Activated CD4-positive, alpha-beta T cell treated with anti-CD3 and anti-CD28 coated beads for 1 hour (primary cell): Measurements from ENCODE around the gene SLC38A10.

Experiments
- DNase-seq: peaks from one replicate; pipeline ENCODE4 v3.0.0-alpha.2; 2020

The SLC38A10 gene

DNA sequence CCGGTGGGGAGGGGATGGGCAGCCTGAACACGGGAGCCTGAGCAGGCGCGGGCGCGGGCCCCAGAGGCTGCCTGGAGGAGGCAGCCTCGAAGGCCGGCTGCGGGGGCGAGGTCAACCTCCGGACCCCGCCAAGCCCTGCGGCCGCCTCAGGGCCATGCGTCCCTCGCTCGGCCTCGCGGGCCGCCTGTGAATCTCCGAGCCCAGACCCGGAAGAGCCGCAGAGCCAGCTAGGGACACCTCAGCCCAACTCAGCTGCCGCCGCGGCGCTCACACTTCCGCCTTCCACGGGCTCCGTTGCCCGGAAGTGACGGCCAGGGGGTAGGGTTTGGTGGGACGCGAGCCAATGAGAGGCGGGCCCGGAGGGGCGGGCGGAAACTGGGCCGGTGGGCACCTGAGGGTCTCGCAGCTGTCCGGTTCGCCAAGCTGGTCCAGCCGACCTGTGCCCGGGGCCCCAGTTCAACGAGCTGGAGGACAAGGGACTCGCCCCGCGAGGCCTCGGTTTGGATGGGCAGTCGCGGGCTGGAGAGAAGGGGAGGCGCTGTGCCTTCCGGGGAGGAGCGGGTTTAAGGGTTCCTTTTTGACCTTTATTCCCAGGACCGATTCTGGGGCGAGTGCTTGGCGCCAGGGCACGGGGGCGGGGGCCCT is at the start of gene SLC38A10:
Gene SLC38A10 (minus strand): TSS at position 277 of the 645 bp plus-strand sequence. CDS start 386 bp downstream, outside the sequence.
- DNase-seq: peak; percentile 84

DNA sequence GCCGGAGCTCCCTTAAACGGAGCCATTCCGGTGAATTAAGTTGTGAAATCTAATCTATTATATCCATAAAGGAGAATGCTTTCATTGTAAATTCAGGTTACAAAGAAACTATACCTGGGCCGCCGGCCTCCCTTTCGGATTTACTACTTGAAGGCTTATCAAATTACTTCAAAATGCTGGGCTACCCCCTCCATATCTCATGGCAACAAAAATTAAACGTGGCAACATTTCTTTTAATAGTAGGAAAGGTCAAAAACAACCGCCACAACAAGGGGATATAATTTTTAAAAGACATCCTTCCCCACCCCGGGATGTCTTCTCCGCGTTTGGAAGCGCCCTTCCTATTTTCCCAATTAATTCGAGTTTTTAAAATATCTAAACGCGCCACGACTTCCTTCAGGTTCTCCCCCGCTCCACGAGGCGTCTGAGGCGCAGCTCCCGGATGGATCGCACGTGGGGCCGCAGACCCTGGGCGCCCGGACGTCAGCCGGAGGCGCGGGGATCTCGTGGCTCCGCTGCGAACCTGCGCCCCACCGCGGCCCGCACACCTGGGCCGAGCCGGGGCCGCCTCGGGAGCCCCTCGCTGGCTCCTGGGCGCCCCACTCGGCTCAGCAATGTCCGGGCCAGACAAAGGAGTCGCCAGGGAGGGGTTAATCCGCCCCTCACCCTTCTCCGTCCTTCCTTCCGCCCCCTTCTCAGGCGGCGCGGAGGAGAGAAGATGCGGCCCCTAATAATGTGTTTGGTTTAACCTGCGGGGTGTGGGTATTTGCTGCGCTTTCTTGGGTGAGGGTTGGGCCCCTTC is 47.4 kb upstream of the SLC38A10 start:
- DNase-seq: no peak

DNA sequence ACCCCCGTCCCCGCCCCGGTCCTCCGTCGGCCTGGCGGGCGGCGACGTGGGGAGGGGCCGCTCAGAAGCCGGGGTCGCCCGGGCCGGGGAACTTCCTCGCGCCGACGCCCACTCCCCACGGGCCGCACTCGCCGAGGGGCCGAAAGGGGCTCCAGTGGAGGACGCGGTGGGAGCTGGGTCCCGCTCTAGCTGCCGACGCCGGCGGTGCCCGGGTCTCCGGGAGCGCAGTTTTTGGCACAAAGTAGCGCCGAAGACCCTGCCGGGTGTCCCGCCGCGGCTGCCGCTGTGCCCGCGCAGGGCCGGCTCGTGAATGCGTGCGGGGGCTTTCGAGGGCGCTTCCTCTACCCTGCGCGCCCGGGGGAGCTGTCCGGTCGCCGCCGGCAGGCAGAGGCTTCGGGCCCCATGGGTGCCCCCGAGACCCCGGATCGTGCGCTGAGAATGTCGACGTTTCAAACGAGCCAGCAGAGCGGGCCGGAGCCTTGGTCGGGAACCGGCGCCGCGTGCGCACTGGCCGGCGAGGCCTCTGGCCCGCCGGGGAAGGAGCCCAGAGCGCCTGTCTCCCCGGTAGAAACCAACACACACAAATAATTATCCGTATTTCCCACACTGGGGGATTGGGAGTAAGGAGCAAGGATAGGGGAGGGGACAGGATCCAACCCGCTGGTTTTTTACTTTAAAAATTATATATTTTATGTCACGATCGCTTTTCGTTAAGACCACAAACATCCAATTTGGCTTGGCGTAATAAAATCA is 46.6 kb upstream of the SLC38A10 start:
- no peak for DNase-seq

DNA sequence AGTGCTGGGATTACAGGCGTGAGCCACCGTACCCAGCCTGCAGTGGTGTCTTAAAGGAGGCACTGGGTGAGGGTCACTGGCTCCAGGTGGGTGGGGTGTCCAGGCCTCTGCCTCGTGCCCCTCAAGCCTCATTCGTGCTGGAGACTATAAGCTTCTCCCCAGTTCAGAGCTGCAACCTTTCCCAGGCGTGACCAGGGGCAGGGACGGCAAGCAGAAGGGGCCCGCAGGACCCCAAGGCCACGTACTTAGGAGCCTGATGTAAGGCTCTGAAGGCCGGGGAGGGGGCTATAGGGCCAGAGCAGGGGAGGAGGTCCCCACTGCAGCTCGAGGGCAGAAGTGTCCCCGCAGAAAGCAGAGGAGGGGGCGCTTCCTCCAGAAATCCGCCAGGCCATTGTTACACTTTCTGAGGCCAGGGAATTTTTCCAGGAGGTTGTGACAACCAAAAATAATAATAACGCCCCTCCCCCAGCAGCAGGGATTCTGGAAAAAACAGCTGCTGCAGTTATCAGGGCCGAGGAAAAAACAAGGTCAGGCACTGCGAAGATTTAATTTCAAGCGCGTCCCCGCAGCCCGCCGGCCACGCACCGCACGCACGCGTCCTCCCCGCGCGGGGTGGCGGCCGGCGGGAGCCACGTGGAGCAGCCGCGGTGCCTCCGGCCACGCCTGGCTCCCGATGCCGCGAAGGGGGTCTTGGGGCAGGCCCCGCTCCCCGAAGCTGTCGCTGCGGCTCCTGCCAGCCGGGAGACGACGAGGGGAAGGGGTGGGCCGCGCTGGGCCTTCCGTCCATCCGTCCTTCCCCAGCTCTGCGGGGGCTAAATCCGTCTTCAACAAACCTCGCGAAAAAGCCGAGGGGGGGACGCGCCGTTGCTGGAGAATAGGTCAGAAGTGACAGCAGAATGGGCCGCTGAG is 45.8 kb upstream of the SLC38A10 start:
- no peak for DNase-seq

DNA sequence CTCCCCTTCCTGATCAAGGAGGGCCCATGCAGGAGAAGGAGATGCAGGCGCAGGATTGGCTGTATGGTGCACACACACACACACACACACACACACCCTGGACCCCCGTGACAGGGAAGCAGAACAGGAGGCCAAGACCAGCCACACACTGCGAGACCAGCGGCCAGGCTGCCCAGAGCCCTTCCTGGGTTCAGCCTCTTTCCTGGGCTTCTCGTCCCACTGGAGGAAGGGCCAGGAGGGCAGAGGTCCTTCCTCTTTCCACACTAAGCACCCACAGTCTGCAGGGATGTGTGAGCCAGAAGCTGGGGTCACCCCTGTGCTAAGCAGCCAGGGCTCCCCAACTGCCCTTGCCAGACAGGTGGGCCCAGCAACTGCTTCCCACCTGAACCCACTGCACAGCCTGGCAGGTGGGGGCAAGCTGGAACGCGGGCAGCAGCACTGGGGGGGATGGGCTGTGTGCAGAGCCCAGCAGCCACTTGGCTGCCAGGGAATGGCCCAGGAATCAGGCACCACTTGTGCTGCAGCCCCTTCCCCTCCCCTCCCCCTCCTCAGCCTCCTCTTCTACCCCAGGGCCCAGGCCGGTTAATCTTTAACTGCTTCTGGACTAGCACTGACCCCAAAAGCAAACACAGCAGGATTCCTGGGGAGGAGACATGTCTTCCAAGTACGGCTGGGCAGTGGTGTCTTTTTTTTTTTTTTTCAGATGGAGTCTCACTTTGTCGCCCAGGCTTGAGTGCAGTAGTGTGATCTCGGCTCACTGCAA is 44.6 kb upstream of the SLC38A10 start:
- DNase-seq: no peak

DNA sequence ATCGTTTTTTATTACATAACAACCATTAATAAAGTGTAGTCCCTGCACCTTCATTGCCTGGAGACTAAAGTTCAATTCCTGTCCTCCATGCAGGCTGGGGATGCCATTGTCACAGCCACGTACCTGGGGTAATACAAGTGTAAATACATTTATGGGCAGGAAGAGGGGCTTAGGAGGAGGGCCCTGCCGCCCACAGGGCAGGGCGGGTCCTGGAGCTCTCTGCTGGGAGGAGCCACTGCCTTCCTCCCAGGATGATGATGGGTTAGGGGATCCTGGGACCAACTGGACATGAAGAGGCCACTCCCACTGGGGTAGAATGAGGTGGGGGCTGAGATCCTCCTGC is 44.1 kb upstream of the SLC38A10 start:
- DNase-seq: no peak

DNA sequence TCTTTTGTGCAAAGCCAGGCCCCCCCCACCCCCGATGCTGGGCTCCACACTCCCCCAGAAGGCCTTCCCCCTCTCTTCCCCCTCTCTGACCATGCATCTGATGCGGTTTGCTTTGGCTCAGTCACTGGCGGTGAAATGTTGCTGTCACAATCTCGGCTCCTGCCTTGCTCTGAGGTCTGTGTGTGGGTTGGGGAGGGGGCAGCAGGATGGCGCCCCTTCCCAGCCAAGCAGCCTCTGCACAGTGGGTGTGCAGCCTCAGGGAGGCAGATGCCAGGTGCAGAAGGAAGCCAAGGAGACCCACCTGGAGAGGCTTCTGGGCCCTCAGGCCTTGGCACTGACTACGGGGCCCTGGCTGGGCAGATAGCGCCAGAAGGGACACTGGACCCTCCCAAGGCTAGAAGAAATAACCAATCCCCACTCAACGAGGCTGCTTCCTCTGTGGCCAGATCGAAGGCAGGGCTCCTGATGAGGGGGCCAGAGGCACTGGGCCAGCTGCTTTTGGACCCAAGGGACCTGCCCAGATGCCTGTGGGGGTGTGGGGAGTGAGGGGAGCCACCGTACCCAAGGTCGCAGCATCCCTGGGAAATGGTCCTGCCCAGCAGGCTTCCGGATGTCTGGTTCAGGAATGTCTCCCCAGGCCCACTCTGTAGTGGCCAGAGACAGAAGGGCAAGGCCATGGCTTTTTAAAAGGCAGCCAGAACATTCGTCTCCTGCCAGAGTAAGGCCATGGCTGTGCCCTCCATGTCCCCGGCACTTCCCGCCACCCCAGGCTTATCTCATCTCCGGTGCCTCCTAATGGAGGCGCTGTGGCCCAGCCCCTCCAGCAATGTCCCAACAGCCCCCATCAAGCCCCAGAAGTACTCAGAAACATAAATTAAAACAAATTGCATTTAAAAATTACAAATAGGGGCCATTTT is 43.4 kb upstream of the SLC38A10 start:
- DNase-seq: no peak

DNA sequence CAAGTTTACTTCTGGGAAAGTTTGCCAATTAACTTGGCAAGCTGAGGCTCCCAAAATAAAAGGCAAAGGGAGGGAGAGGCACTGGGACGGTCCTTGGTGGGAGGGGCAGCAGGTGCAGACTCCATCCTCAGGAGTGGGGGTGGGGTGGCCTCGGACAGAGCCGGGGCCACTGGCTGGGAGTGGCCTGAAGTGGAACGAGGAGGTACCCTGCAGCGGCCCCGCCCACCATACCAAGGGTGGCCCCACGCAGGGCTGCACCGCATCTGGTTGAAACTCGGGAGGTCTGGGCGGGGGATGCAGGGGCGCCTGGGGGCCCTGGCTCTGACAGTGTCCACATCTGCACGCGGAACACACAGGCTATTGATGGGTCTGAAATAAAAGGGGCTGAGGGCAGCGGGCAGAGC is 42.4 kb upstream of the SLC38A10 start:
- DNase-seq: no peak

DNA sequence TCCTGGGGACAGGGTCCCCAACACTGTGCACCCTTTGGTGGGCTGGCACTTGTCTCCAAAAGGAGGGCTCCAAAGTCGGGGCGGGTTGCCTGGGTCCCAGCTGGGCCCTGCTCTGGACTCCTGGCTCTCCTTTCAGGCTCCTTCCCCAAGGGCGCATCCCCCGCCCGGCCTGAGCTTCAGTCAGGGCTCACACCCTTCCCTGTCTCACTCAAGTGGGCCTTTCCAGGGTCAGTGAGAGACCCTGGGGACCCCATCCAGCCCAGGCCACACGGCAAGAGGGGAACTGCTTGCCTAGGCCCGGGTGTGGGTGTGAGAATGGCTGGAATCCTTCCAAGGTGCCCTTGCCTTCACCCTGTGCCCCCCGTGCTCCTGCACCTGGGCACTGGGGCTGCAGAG is 41.8 kb upstream of the SLC38A10 start:
- no peak for DNase-seq

DNA sequence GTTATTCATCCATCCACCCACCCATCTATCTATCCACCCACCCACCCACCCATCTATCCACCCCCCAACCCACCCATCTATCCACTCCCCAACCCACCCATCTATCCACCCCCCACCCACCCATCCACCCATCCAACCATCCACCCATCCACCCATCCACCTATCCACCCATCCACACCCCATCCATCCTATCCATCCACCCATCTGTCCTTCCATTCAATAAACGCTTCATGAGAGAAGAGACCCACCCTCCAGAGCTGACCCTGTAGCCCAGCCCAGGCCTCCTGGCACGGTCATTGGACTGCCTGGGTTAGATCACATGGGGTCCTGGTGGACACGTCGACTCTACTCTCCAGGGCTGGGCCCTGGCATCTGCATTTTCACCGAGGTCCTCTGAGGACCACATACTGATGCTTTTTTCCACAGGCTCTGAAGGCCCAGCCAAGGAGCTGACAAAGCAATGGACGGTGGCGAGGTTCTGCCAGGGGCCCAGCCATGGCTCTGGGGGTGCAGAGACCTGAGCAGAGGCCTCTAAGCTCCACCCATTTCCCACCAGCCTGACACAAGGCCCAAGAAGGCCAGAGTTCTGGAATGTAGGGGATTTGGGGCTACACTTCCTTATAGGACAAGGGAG is 41.3 kb upstream of the SLC38A10 start:
- DNase-seq: no peak

DNA sequence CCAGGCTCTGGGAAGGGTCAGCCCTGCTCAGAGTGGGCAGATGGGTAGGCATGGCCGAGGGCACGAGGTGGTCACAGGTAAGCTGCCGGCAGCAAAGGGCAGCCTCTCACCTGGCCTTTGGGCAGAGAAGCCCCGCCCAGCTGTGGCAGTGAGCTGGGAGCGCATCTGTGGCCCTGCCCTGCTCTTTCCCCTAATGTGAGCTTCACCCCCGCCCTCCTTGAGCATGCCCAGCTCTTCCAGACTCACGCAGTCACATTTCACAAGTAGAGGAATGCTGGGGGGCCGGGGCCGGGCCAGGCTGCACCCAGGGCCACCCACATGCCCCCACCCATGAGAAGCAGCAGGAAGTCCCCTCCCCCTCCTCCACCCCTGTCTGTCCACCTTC is 40.7 kb upstream of the SLC38A10 start:
- no peak for DNase-seq

DNA sequence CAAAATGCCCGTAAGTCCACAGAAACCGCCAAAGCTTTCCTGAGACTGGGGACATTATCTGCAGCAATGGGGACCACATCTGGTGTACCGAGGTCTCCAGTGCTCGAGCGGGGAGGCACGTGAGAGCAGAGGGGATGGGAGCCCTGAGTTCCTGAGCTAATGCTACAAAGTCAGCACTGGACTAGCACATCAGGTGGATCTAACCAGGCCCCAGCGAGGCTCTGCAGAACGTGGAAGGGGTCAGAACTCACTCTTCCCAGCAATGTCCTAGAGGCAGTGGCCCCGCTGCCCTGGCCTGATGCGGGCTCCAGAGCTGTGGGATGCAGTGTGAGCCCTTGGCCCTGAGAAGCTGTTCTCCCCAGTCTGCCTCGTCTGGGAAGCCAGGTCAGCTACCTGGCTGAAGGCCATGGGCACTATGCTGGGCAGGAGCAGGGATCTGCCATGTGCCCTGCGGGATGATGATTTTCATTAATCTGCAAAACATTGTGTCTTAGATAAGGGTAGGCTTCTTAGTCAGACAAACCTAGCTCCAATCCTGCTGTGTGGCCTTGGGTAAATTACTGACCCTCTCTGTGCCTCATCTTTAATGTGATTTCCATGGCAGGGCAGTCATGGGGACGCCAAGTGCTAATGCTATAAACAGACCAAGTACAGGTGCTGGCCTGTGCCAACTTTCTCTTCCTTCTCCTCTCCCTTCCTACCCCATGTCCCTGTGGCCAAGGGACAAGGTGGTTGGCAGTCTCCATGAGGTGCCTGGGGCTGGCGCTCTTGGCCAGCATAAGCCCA is 40.1 kb upstream of the SLC38A10 start:
- DNase-seq: no peak

DNA sequence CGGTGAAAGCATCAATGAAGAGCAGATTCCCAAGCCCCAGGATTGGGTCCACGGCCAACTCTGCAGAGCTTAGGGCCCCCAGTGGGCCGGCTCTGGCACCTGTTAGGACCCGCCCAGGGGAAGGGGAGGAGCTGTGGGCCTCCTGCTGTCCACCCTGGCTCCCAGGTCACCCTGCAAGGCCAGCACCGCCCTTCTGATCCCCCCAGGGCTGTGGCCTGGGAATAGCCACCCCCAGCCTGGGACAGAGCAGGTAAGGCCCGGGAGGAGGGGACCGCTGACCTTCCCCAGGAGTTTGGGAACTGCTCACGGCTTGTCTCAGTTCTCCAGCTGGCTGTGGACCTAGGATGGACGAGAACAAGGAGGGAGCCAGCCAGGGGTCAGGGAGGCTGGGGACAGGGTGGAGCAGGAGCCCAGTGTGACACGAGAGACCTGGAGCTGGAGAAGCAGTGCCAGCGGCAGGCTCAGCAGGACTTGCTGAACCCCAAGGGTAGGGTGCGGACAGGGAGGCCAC is 39.3 kb upstream of the SLC38A10 start:
- DNase-seq: no peak

DNA sequence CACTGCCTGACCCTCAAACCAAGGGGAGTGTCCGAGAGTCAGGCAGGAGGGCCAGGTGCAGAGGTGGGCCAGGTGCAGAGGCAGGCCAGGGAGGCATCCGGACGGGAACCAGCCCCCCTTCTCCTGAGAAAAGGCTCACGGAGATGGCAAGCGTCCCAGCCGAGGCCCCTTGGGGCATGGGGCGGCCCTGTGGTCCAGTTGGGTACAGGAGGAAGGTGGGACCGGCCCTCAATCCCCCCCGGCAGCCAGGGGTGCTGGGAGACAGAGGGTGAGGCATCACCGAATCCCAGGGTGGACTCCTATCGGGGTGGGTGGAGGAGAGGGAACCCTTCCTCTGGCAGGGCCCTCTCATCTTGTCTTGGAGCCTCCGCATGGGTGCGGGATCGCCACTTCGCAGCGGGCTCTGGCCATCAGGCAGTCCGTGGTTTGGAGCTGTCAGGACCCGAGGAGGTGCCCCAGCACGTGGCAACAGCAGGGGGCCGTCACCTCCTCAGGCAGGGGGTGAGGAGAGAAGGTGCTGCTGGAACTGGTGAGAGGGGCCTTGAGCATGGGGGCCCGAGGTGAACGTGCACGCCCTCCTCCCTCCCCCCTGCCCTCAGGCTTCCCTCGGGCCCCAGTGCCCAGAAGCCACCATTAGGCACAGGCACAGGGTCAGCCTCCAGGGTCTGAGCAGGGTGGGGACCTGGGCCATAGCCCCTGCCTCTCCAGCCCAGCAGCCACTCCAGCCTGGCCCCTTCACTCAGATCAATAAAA is 38.7 kb upstream of the SLC38A10 start:
- no peak for DNase-seq

DNA sequence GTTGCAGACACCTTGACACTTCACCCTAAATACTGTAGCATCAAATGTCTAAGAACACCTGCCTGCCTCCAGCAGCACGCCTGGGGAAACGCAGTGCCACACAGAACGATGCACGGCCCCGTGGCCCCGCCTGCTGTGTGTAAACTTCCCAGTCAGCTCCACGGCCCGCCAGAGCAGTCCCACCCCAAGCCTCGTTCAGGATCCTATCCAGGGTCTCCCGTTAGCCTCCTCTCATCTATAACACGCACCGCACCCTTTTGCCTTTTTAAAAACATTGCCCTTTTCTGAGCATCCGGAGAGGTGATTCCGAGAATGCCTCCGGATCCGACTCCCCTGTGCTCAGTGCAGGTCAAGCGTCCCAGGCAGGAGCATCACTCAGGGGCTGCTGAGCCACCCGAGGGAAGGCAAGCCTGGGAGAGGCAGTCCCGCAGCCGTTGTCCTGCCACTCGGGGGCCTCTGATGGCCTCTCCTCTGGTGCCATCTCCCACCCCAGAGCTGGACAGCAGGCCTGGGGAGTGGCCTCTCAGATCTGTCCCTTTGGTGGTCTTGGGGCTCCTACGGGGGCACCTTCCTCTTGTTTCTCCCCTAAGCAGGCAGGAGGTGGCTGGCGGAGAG is 37.9 kb upstream of the SLC38A10 start:
- DNase-seq: no peak

DNA sequence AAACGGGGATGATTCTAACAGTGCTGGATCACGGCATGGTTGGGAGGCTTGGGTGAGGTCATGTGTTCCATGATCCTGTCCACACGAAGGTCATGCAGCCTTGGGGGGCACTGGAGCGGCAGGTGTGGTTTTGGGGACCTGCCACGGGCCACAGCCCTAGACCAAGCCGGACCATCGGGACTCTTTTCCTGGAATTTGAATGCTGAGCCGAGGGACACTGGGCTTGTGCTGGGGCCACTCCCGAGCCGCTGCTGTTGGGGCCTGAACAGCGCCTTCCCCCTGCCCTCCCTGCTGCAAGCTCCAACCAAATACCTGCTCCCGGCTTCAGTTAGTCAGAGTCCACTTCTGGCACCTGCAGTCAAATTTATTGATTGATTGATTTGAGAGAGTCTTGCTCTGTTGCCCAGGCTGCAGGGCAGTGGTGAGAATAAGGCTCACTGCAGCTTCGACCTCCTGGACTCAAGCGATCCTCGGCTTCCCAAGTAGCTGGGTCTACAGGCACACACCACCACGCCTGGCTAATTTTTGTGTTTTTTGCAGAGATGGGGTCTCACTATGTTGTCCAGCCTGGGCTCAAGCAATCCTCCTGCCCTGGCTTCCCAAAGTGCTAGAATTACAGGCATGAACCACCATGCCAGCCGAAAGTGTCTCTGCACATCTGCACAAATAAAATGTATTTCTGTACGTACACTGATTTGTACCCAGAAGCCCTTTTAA is 37.2 kb upstream of the SLC38A10 start:
- no peak for DNase-seq

DNA sequence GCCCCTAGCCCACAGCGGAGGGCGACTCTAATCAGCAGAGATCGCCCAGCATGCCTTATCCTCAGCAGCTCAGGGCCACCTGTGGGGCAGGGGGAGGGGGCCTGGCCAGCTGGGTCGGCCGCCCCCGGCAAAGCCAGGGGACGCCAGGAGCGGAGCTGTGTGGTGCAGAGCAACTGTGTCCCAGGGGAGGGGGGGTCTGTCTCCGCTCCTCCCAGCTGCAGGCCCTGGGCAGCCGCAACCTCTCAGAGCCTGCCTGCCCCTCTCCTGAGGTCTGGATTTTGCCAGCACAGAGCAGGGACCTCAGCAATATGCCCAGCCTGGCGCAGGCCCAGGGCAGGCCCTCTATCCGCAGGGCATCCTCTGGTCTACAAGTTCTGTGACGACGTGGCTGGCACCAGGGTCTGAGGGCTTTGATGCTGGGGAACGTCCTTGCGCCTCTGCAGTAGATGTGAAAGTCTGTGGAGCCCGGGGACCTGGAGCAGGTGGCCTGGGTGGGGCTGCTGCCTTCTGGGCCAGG is 36.5 kb upstream of the SLC38A10 start:
- no peak for DNase-seq
